AG04450 (cell line): ENCODE results near the gene GCNT2. TPM values are rescaled to one million over a fixed set of nuclear protein-coding genes. Genes with fewer than 3 reads are reported as not detected.

Experiments used
- CTCF ChIA-PET: fragments of 300-600, 350-600 bp; formaldehyde crosslinking; extraction: SDS; loops from one replicate; lab custom pipeline; 2022; ENCODE audit warnings: antibody characterized with exemption, inconsistent platforms; lab: Charles Lee
- POLR2A ChIA-PET: fragments of 350-600 bp; formaldehyde crosslinking; extraction: SDS; loops from one replicate; lab custom pipeline; 2021; ENCODE audit warnings: antibody characterized with exemption, inconsistent platforms; lab: Yijun Ruan, JAX
- DNase-seq: peaks from one replicate; pipeline ENCODE4 v3.0.0-alpha.2; 2011; ENCODE audit warnings: low read depth, low spot score
- H3K27ac ChIP-seq: one replicate; pipeline ENCODE4 v1.5.1; 2012; ENCODE audit warnings: low read depth, low read length, control low read depth
- H3K27me3 ChIP-seq: one replicate; pipeline ENCODE4 v1.6.0; 2012; ENCODE audit warnings: low read length; ENCODE audit not compliant: control insufficient read depth, insufficient read depth
- H3K4me3 ChIP-seq: 2 replicates; pipeline ENCODE4 v1.5.1; 2011; ENCODE audit warnings: mild to moderate bottlenecking, low read depth, low read length, control low read depth
- H3K9me3 ChIP-seq: 2 replicates; pipeline ENCODE4 v1.5.1; 2012; ENCODE audit warnings: low read length; ENCODE audit not compliant: control insufficient read depth, insufficient read depth
- CTCF ChIP-seq: IDR thresholded peaks from 2 replicates; pipeline ENCODE4 v1.5.1; 2011; ENCODE audit warnings: low read depth, low read length, control low read depth, inconsistent platforms
- polyA minus RNA-seq: library from RNA; depleted of rRNA, polyadenylated mRNA; stranded (reverse); fragments of >200 nt; gene quantifications from 2 replicates; pipeline ENCODE4 v1.2.3, GENCODE V29; 2011; rRNA and poly(A)+ RNA removed
- polyA plus RNA-seq: library from polyadenylated mRNA; depleted of rRNA; stranded (reverse); fragments of >200 nt; gene quantifications from 2 replicates; pipeline ENCODE4 v1.2.3, GENCODE V29; 2011; rRNA removed

GCNT2 gene
- polyA plus RNA-seq (1.6 and 2.5 TPM in 2 replicates), polyA minus RNA-seq (2.2 and 2.4 TPM in 2 replicates)

GRCh38 chr6:10521104-10521808 is at the start of gene GCNT2:
GCNT2 (plus strand) TSS chr6:10521351; CDS start chr6:10528912, 7,561 bp downstream.
- H3K27ac ChIP-seq: peak within 1 kb of the TSS; percentile 57
- ChIA-PET CTCF (interaction anchor here (2.4 kb wide), 1 partner anchor 42 kb away, joined by 5 read pairs; no protein-coding TSS in a partner anchor), POLR2A (no interaction called here)
- H3K9me3 ChIP-seq: no peaks in the 10 kb centered on the region; the same call in 1 of the 2 replicates
- peak within 1 kb of the TSS; percentile 41 for H3K4me3 ChIP-seq
- no peaks in the 10 kb centered on the region for H3K27me3 ChIP-seq
- no peak for TF ChIP-seq CTCF
- DNase-seq: no peak

DNA sequence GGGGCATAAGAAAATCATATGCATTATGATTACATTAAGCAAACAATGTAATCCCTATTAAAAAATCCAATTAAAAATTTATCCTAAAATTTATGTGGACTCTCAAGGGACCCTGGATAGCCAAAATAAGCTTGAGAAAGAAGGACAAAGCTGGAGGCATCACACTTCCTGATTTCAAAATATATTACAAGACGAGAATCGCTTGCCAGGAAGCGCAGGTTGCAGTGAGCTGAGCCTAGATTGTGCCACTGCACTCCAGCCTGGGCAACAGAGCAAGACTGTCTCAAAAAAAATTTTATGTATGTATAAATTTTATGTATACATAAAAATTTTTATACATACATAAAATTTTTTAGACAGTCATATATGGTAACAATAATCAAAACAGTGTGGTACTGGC is 48.5 kb upstream of the GCNT2 start:
- no peak for TF ChIP-seq CTCF
- H3K4me3 ChIP-seq: no peak overlapping the region
- no peaks in the 10 kb centered on the region for H3K9me3 ChIP-seq
- peaks cover 8% of the 10 kb centered on the region for H3K27me3 ChIP-seq
- no peak for DNase-seq
- no peak overlapping the region for H3K27ac ChIP-seq
- CTCF ChIA-PET: no interaction called here
- POLR2A ChIA-PET: no interaction called here

- TF ChIP-seq CTCF: peak; percentile 58
- no peak overlapping the region for H3K27ac ChIP-seq
- H3K4me3 ChIP-seq: no peak overlapping the region
- H3K9me3 ChIP-seq: peaks cover 5% of the 10 kb centered on the region; the same call in 1 of the 2 replicates
- POLR2A ChIA-PET: interaction anchor here (0.8 kb wide), 1 partner anchor 216 kb away, joined by 7 read pairs; the partner anchor contains the start of genes C6orf52 and PAK1IP1
- peak; percentile 2 for DNase-seq
- H3K27me3 ChIP-seq: peaks cover 3% of the 10 kb centered on the region
- CTCF ChIA-PET: interaction anchor here (0.5 to 2.4 kb wide), 49 partner anchors 9 to 1097 kb away, joined by 3 to 71 read pairs (median 4); partner anchors contain the start of genes C6orf52, GCNT2 and PAK1IP1
These were observed 42.7 kb upstream of the GCNT2 start for GRCh38 chr6:10478187-10479040.

- peaks cover 10% of the 10 kb centered on the region; the same call in 1 of the 2 replicates for H3K9me3 ChIP-seq
- H3K4me3 ChIP-seq: no peak overlapping the region
- ChIA-PET POLR2A (interaction anchor here (0.7 kb wide), 1 partner anchor 914 kb away, joined by 3 read pairs; no protein-coding TSS in a partner anchor), CTCF (interaction anchor here (0.6 to 2.4 kb wide), 10 partner anchors 10 to 587 kb away, joined by 3 to 15 read pairs (median 4); partner anchors contain the start of genes C6orf52, GCNT2 and PAK1IP1)
- H3K27ac ChIP-seq: no peak overlapping the region
- H3K27me3 ChIP-seq: peaks cover 3% of the 10 kb centered on the region
- no peak for DNase-seq
- no peak for TF ChIP-seq CTCF
These were observed 41.0 kb upstream of the GCNT2 start for GRCh38 chr6:10479939-10480700.
